Keratinocyte (primary cell): ENCODE measurements around the gene PILRB.

Source experiments
- CTCF ChIP-seq, 3 experiments: IDR thresholded peaks in 1 of 3; conservative IDR thresholded peaks in 1 of 3; optimal IDR thresholded peaks in 1 of 3; 2 replicates in 2 of 3; 3 replicates in 1 of 3; pipeline versions ENCODE3 to v1.5.1; 2011; ENCODE audit warnings: low read length in 3 of 3, mild to moderate bottlenecking in 3 of 3, moderate library complexity in 2 of 3, control low read depth in 1 of 3, inconsistent platforms in 1 of 3; ENCODE audit not compliant: insufficient read depth in 2 of 3; ENCODE audit errors: extremely low read depth in 1 of 3
- EZH2 ChIP-seq: IDR thresholded peaks from one replicate; pipeline ENCODE4 v1.6.1; 2012; ENCODE audit warnings: inconsistent platforms, mild to moderate bottlenecking, low read length, moderate library complexity

- TF ChIP-seq CTCF (optimal IDR thresholded peaks at IDR 0.05 in 1 of 3, IDR thresholded peaks at IDR 0.05 in 1 of 3, conservative IDR thresholded peaks at IDR 0.05 in 1 of 3; ENCODE audit: extremely low read depth in 1 of 3, insufficient read depth in 2 of 3, low read length in 3 of 3): no peak
- no peak for TF ChIP-seq EZH2
Observed at GRCh38 chr7:100367676-100368613, 10.0 kb downstream of the PILRB start.
